WTC11 (cell line): ENCODE data around the gene CNOT10. TPM values are rescaled to one million over a fixed set of nuclear protein-coding genes. Genes with fewer than 3 reads are reported as not detected.
A peak's percentile ranks its signal among the peaks of the same experiment; 100 is the strongest.

Experiments used
- ATAC-seq: fragments of 200-7000 bp; cut with Tn5 transposase; 2 replicates; pipeline ENCODE4 v1.10.0; 2021; ENCODE audit warnings: mild to moderate bottlenecking, moderate library complexity
- CTCF ChIA-PET: fragments of 300-600 bp; sonication (Branson Sonifier 250); formaldehyde crosslinking; loops from one replicate; lab custom pipeline; 2021; ENCODE audit warnings: antibody characterized with exemption; lab: Charles Lee
- POLR2A ChIA-PET: fragments of 350-600 bp; sonication (Branson Sonifier 250); formaldehyde crosslinking; loops from one replicate; lab custom pipeline; 2021; ENCODE audit warnings: antibody characterized with exemption; lab: Charles Lee
- DNase-seq: peaks from one replicate; pipeline ENCODE4 v3.0.0; 2021; ENCODE audit warnings: low spot score
- H3K27ac Mint-ChIP-seq: 2 replicates; pipeline ENCODE4 v1.8.0; 2021; ENCODE audit warnings: mixed read lengths
- H3K27me3 Mint-ChIP-seq: 2 replicates; pipeline ENCODE4 v1.8.0; 2021; ENCODE audit warnings: low read depth, mild to moderate bottlenecking, moderate library complexity, mixed read lengths
- H3K36me3 Mint-ChIP-seq: 2 replicates; pipeline ENCODE4 v1.8.0; 2021; ENCODE audit warnings: mixed read lengths
- H3K4me1 Mint-ChIP-seq: 2 replicates; pipeline ENCODE4 v1.8.0; 2022; ENCODE audit warnings: mixed read lengths
- H3K4me3 Mint-ChIP-seq: 2 replicates; pipeline ENCODE4 v1.8.0; 2021; ENCODE audit warnings: mild to moderate bottlenecking, moderate library complexity, mixed read lengths
- H3K9me3 Mint-ChIP-seq: 2 replicates; pipeline ENCODE4 v1.8.0; 2021; ENCODE audit warnings: mixed read lengths
- AFF4 ChIP-seq: sonication (generic); formaldehyde crosslinking; IDR thresholded peaks from 2 replicates; pipeline ENCODE4 v1.8.1; 2023; ENCODE audit warnings: mild to moderate bottlenecking, missing genetic modification reagents, borderline replicate concordance
- E2F4 ChIP-seq: sonication (generic); formaldehyde crosslinking; IDR thresholded peaks from 2 replicates; pipeline ENCODE4 v1.8.1; 2022; ENCODE audit warnings: low read depth, mild to moderate bottlenecking, moderate library complexity, missing genetic modification reagents, borderline replicate concordance
- ESRRA ChIP-seq: sonication (generic); formaldehyde crosslinking; IDR thresholded peaks from 2 replicates; pipeline ENCODE4 v1.8.1; 2022; ENCODE audit warnings: mild to moderate bottlenecking, missing genetic modification reagents, borderline replicate concordance
- FOXP1 ChIP-seq: sonication (generic); formaldehyde crosslinking; IDR thresholded peaks from 2 replicates; pipeline ENCODE4 v1.8.0; 2022; ENCODE audit warnings: missing genetic modification reagents, mild to moderate bottlenecking, moderate library complexity, borderline replicate concordance
- FOXP4 ChIP-seq: sonication (generic); formaldehyde crosslinking; IDR thresholded peaks from 2 replicates; pipeline ENCODE4 v1.8.0; 2022; ENCODE audit warnings: mild to moderate bottlenecking, missing genetic modification reagents
- JAZF1 ChIP-seq: fragments of 250-450 bp; sonication (Bioruptor Pico); IDR thresholded peaks from 2 replicates; pipeline ENCODE4 v1.9.0; 2021; ENCODE audit warnings: moderate library complexity, mild to moderate bottlenecking, inconsistent platforms
- NFE2L1 ChIP-seq: sonication (generic); formaldehyde crosslinking; IDR thresholded peaks from 2 replicates; pipeline ENCODE4 v1.8.1; 2023; ENCODE audit warnings: missing genetic modification reagents
- PRDM15 ChIP-seq: sonication (generic); formaldehyde crosslinking; IDR thresholded peaks from 2 replicates; pipeline ENCODE4 v1.8.0; 2022; ENCODE audit warnings: missing genetic modification reagents
- RELA ChIP-seq: sonication (generic); formaldehyde crosslinking; IDR thresholded peaks from 2 replicates; pipeline ENCODE4 v1.8.1; 2022; ENCODE audit warnings: missing genetic modification reagents, mild to moderate bottlenecking, borderline replicate concordance
- ZBTB43 ChIP-seq: sonication (generic); formaldehyde crosslinking; IDR thresholded peaks from 2 replicates; pipeline ENCODE4 v1.8.1; 2023; ENCODE audit warnings: mild to moderate bottlenecking, missing genetic modification reagents
- total RNA-seq: library from RNA; stranded (reverse); gene quantifications from 3 replicates; pipeline ENCODE4 v1.2.3, GENCODE V29; 2021

The CNOT10 gene
- total RNA-seq, 1 experiment from 2014 or later, result 38.7 TPM

GRCh38 chr3:32818229-32818969 is 133.4 kb downstream of the CNOT10 start (continued):
- TF ChIP-seq E2F4 (CRISPR knock-in tag) (peak; percentile 52), FOXP1 (CRISPR knock-in tag) (peak; percentile 80), JAZF1 (no peak), ESRRA (0 out of 2 replicates have a peak, but pooled peaks have one; percentile 49), ZBTB43 (CRISPR knock-in tag) (peak; percentile 62; the same call in 1 of the 2 replicates), RELA (CRISPR knock-in tag) (0 out of 2 replicates have a peak, but pooled peaks have one; percentile 46), PRDM15 (no peak), FOXP4 (CRISPR knock-in tag) (peak; percentile 15; the same call in 1 of the 2 replicates)

- ATAC-seq (no peak), DNase-seq (no peak)
- Mint-ChIP-seq H3K4me1 (peaks cover 46% of the 10 kb centered on the region), H3K27me3 (peaks cover 7% of the 10 kb centered on the region; the same call in 1 of the 2 replicates), H3K9me3 (no peaks in the 10 kb centered on the region), H3K27ac (peak overlapping the region; percentile 96), H3K36me3 (peaks cover 55% of the 10 kb centered on the region), H3K4me3 (peak overlapping the region; percentile 100)
- peak; percentile 80; the same call in 1 of the 2 replicates for TF ChIP-seq AFF4 (CRISPR knock-in tag)
- TF ChIP-seq NFE2L1 (CRISPR knock-in tag), result no peak
- POLR2A ChIA-PET, result no interaction called here
- CTCF ChIA-PET, result no interaction called here
Measured at GRCh38 chr3:32818970-32819511, 134.1 kb downstream of the CNOT10 start.
